HCT116 (cell line): Measurements from ENCODE around the gene CCDC154.

Experiments
- CTCF ChIP-seq, 3 experiments: fragments of 200-600 bp in 1 of 3; sonication (generic) in 1 of 3; IDR thresholded peaks in 2 of 3; conservative IDR thresholded peaks in 1 of 3; 2 replicates each; pipeline ENCODE4 v1.5.1; 2012 to 2017; ENCODE audit warnings: low read depth in 2 of 3, low read length in 2 of 3, antibody characterized with exemption in 1 of 3, borderline replicate concordance in 1 of 3, control low read depth in 1 of 3, mild to moderate bottlenecking in 1 of 3, mixed read lengths in 1 of 3, mixed run types in 1 of 3, moderate library complexity in 1 of 3; ENCODE audit not compliant: insufficient read depth in 1 of 3
- EZH2 ChIP-seq: fragments of 200-600 bp; sonication (generic); IDR thresholded peaks from 2 replicates; pipeline ENCODE4 v1.6.1; 2017; ENCODE audit warnings: antibody characterized with exemption, mixed run types
- POLR2A ChIP-seq: IDR thresholded peaks from 2 replicates; pipeline ENCODE4 v1.7.0; 2011; ENCODE audit warnings: borderline replicate concordance; ENCODE audit not compliant: insufficient read depth, insufficient read length; ENCODE audit errors: extremely low read depth
- SIN3A ChIP-seq: IDR thresholded peaks from 2 replicates; pipeline ENCODE4 v1.6.1; 2012; ENCODE audit warnings: low read depth
- YY1 ChIP-seq: IDR thresholded peaks from 2 replicates; pipeline ENCODE4 v1.6.1; 2011; ENCODE audit warnings: low read length, low read depth, moderate library complexity, mild to moderate bottlenecking; ENCODE audit not compliant: insufficient replicate concordance; ENCODE audit errors: extremely low read depth

GRCh38 chr16:1492082-1492922, 47.9 kb upstream of the CCDC154 start:
- TF ChIP-seq CTCF (IDR thresholded peaks at IDR 0.05 in 2 of 3, conservative IDR thresholded peaks at IDR 0.05 in 1 of 3; ENCODE audit: borderline replicate concordance in 1 of 3, insufficient read depth in 1 of 3, low read depth in 2 of 3, low read length in 2 of 3) (no peak), EZH2 (no peak), POLR2A (no peak), YY1 (no peak), SIN3A (no peak; the same call in 1 of the 2 replicates)
